HCT116 (cell line): Measurements from ENCODE around the gene MORC4. TPM values are rescaled to one million over a fixed set of nuclear protein-coding genes. Genes with fewer than 3 reads are reported as not detected.

ENCODE experiments used
- ATAC-seq: fragments of 200-7000 bp; cut with Tn5 transposase; 2 replicates; pipeline ENCODE4 v1.9.1; 2020; ENCODE audit warnings: mild to moderate bottlenecking, moderate library complexity
- BruUV-seq: library from RNA; stranded (reverse); fragments of 400-500 nt; replicated peaks from 2 replicates; lab custom pipeline; 2021; lab: Mats Ljungman, UMichigan
- CTCF ChIA-PET: fragments of 300-600 bp; sonication (Branson Sonifier 250); formaldehyde crosslinking; loops from one replicate; lab custom pipeline; 2021; ENCODE audit warnings: antibody characterized with exemption; lab: Charles Lee
- POLR2A ChIA-PET: fragments of 300-600, 350-600 bp; sonication (Branson Sonifier 250); formaldehyde crosslinking; loops from one replicate; lab custom pipeline; 2021; ENCODE audit warnings: antibody characterized with exemption; lab: Charles Lee
- RAD21 ChIA-PET, 2 experiments: fragments of 300-600 bp; sonication (Branson Sonifier 250); formaldehyde crosslinking; loops; one replicate each; lab custom pipeline; 2023; ENCODE audit warnings: low total read pairs in 2 of 2; ENCODE audit not compliant: uncharacterized antibody in 2 of 2, unreplicated experiment in 2 of 2, low non-redundant PET in 1 of 2; lab: Charles Lee
- DNase-seq: peaks from one replicate; pipeline ENCODE4 v3.0.0-alpha.2; 2010; ENCODE audit warnings: low read depth, low spot score
- H2AFZ ChIP-seq: fragments of 200-600 bp; shearing (Covaris generic), sonication (generic); 2 replicates; pipeline ENCODE4 v1.6.1; 2017; ENCODE audit warnings: low read depth, mixed run types, mixed read lengths, antibody characterized with exemption, low read length; ENCODE audit not compliant: poor library complexity, severe bottlenecking
- H3K27ac ChIP-seq: 2 replicates; pipeline ENCODE4 v1.5.1; 2012; ENCODE audit warnings: low read depth, low read length
- H3K27me3 ChIP-seq: fragments of 200-600 bp; sonication (generic); 2 replicates; pipeline ENCODE4 v1.6.1; 2016; ENCODE audit warnings: mixed run types, low read length, mixed read lengths; ENCODE audit not compliant: insufficient read depth
- H3K36me3 ChIP-seq, 2 experiments: fragments of 200-500 bp in 1 of 2; fragments of 200-600 bp in 1 of 2; sonication (Bioruptor generic) in 1 of 2; sonication (generic) in 1 of 2; 2 replicates each; pipeline versions ENCODE4 v1.5.1 to v1.6.1; 2014 to 2016; ENCODE audit warnings: low read length in 2 of 2, inconsistent platforms in 1 of 2, mixed read lengths in 1 of 2, mixed run types in 1 of 2; ENCODE audit not compliant: insufficient read depth in 2 of 2, control insufficient read depth in 1 of 2
- H3K4me1 ChIP-seq, 2 experiments: fragments of 200-600 bp in 1 of 2; sonication (generic) in 1 of 2; 2 replicates each; pipeline versions ENCODE4 v1.5.1 to v1.6.1; 2012 to 2017; ENCODE audit warnings: low read length in 2 of 2, inconsistent platforms in 1 of 2, mild to moderate bottlenecking in 1 of 2, mixed read lengths in 1 of 2, mixed run types in 1 of 2, moderate library complexity in 1 of 2; ENCODE audit not compliant: insufficient read depth in 2 of 2, control insufficient read depth in 1 of 2
- H3K4me2 ChIP-seq: fragments of 200-600 bp; sonication (generic); 2 replicates; pipeline ENCODE4 v1.6.1; 2017; ENCODE audit warnings: mixed run types, low read length, mixed read lengths
- H3K4me3 ChIP-seq, 2 experiments: fragments of 200-600 bp in 1 of 2; sonication (generic) in 1 of 2; replicated peaks in 1 of 2; 2 replicates each; pipeline ENCODE4 v1.5.1; 2011 to 2016; ENCODE audit warnings: low read length in 2 of 2, control low read depth in 1 of 2, low read depth in 1 of 2, mild to moderate bottlenecking in 1 of 2, mixed read lengths in 1 of 2, mixed run types in 1 of 2
- H3K79me2 ChIP-seq: fragments of 200-600 bp; sonication (generic); 2 replicates; pipeline ENCODE4 v1.6.1; 2017; ENCODE audit warnings: mild to moderate bottlenecking, mixed run types, low read length, moderate library complexity, mixed read lengths; ENCODE audit not compliant: insufficient read depth
- H3K9ac ChIP-seq: fragments of 200-600 bp; sonication (generic); 2 replicates; pipeline ENCODE4 v1.6.1; 2016; ENCODE audit warnings: low read length, mixed read lengths
- H3K9me2 ChIP-seq: fragments of 200-600 bp; sonication (generic), shearing (Covaris generic); 2 replicates; pipeline ENCODE4 v1.6.1; 2017; ENCODE audit warnings: mixed run types, mild to moderate bottlenecking, moderate library complexity; ENCODE audit not compliant: insufficient read depth
- H3K9me3 ChIP-seq, 2 experiments: fragments of 200-500 bp in 1 of 2; fragments of 200-600 bp in 1 of 2; sonication (Bioruptor generic) in 1 of 2; sonication (generic) in 1 of 2; 2 replicates each; pipeline ENCODE4 v1.6.1; 2014 to 2017; ENCODE audit warnings: low read length in 2 of 2, mixed read lengths in 2 of 2, inconsistent platforms in 1 of 2, low read depth in 1 of 2, mild to moderate bottlenecking in 1 of 2, mixed run types in 1 of 2, moderate library complexity in 1 of 2; ENCODE audit not compliant: control insufficient read depth in 1 of 2, insufficient read depth in 1 of 2
- H4K20me1 ChIP-seq: fragments of 200-600 bp; sonication (generic), shearing (Covaris generic); 2 replicates; pipeline ENCODE4 v1.6.1; 2017; ENCODE audit warnings: mixed run types, mild to moderate bottlenecking, moderate library complexity; ENCODE audit not compliant: insufficient read depth
- CBX3 ChIP-seq: IDR thresholded peaks from 2 replicates; pipeline ENCODE4 v1.6.1; 2012; ENCODE audit warnings: low read depth
- EZH2phosphoT487 ChIP-seq: fragments of 200-600 bp; IDR thresholded peaks from 2 replicates; pipeline ENCODE4 v1.6.1; 2018; ENCODE audit warnings: antibody characterized with exemption, borderline replicate concordance
- RAD21 ChIP-seq: IDR thresholded peaks from 2 replicates; pipeline ENCODE4 v1.6.1; 2012; ENCODE audit warnings: low read depth, mild to moderate bottlenecking
- SIN3A ChIP-seq: IDR thresholded peaks from 2 replicates; pipeline ENCODE4 v1.6.1; 2012; ENCODE audit warnings: low read depth
- intact Hi-C: fragments of 100-400 bp; cut with micrococcal nuclease; formaldehyde crosslinking; loops from 2 replicates; pipeline ENCODE4 v1.10.0; 2022
- total RNA-seq: library from RNA; stranded (reverse); gene quantifications from one replicate; pipeline ENCODE4 v1.2.1, GENCODE V29; 2021; ENCODE audit not compliant: unreplicated experiment
- TF ChIP-seq, protein P1 (sequence below), 3 experiments: fragments of 200-600 bp in 1 of 3; sonication (generic) in 1 of 3; IDR thresholded peaks in 2 of 3; conservative IDR thresholded peaks in 1 of 3; 2 replicates each; pipeline ENCODE4 v1.5.1; 2012 to 2017; ENCODE audit warnings: low read depth in 2 of 3, low read length in 2 of 3, antibody characterized with exemption in 1 of 3, borderline replicate concordance in 1 of 3, control low read depth in 1 of 3, mild to moderate bottlenecking in 1 of 3, mixed read lengths in 1 of 3, mixed run types in 1 of 3, moderate library complexity in 1 of 3; ENCODE audit not compliant: insufficient read depth in 1 of 3

MORC4 gene
- total RNA-seq, 1 experiment from 2014 or later: 20.6 TPM

DNA sequence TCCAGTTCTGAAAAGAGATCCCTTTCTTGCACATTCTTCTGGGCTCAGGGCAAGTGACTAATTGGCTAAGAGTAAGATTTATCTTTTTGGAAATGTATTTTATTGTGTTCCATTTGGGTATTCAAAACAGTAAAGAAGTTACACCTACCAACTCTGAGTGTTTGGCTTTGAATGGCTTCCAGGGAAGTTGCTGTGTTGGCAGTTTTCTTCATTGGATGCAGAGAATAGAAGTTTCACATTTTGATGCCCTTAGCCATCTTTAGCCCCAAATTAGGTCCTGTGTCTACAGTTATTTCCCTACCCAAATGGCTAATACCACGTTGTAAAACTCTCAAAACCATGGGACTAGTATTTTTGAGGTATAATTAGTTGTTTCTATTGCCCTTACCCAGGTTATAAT is 29.7 kb upstream of the MORC4 start (continued):
- TF ChIP-seq, protein P1, sequence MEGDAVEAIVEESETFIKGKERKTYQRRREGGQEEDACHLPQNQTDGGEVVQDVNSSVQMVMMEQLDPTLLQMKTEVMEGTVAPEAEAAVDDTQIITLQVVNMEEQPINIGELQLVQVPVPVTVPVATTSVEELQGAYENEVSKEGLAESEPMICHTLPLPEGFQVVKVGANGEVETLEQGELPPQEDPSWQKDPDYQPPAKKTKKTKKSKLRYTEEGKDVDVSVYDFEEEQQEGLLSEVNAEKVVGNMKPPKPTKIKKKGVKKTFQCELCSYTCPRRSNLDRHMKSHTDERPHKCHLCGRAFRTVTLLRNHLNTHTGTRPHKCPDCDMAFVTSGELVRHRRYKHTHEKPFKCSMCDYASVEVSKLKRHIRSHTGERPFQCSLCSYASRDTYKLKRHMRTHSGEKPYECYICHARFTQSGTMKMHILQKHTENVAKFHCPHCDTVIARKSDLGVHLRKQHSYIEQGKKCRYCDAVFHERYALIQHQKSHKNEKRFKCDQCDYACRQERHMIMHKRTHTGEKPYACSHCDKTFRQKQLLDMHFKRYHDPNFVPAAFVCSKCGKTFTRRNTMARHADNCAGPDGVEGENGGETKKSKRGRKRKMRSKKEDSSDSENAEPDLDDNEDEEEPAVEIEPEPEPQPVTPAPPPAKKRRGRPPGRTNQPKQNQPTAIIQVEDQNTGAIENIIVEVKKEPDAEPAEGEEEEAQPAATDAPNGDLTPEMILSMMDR (IDR thresholded peaks at IDR 0.05 in 2 of 3, conservative IDR thresholded peaks at IDR 0.05 in 1 of 3; ENCODE audit: borderline replicate concordance in 1 of 3, insufficient read depth in 1 of 3, low read depth in 2 of 3, low read length in 2 of 3): no peak
- no peak for TF ChIP-seq SIN3A

DNA sequence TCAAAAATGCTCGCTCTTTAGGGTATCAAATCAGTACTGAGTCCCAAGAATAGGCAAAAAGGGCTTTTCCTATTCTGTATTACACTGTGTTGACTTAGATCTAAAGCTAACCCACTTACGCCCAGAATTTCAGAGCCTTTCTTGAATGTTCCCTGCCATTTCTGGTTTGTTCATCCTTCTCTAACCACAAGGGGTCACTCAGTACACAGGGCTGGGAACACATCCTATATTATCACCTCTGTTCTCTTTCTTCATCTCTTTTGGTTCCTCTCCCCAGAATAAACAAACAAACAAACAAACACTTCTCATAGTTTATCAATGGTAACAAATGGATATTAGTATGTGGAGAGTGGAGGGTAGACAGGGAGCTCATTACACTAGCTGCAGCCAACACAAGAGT is 25.5 kb upstream of the MORC4 start:
- no peak overlapping the region for H3K9ac ChIP-seq
- POLR2A ChIA-PET: no interaction called here

More for the DNA sequence above, 25.5 kb upstream of the MORC4 start:
- BruUV-seq: no TSS peak
- no peak overlapping the region for H3K27ac ChIP-seq
- intact Hi-C loops: loop anchor here (1.0 to 10.0 kb wide), 5 partner anchors 131 to 1049 kb away; partner anchors contain the start of gene NCBP2L
- TF ChIP-seq, protein P1 (IDR thresholded peaks at IDR 0.05 in 2 of 3, conservative IDR thresholded peaks at IDR 0.05 in 1 of 3; ENCODE audit: borderline replicate concordance in 1 of 3, insufficient read depth in 1 of 3, low read depth in 2 of 3, low read length in 2 of 3): peak; percentile 54 to 69 (median 63); a peak in 5 of 6 replicates
- TF ChIP-seq CBX3: no peak
- no peak for TF ChIP-seq EZH2phosphoT487
- peak; percentile 83 for TF ChIP-seq RAD21
- no peaks in the 10 kb centered on the region for H3K79me2 ChIP-seq
- no peaks in the 10 kb centered on the region for H3K9me2 ChIP-seq
- no peaks in the 10 kb centered on the region for H3K27me3 ChIP-seq
- ATAC-seq: peak; percentile 81
- H3K9me3 ChIP-seq: no peaks in the 10 kb centered on the region
- no peaks in the 10 kb centered on the region for H4K20me1 ChIP-seq
- H3K4me3 ChIP-seq: no peak overlapping the region
- DNase-seq: peak; percentile 27
- no peak overlapping the region for H3K4me2 ChIP-seq
- peak overlapping the region; percentile 45 for H2AFZ ChIP-seq
- no peaks in the 10 kb centered on the region for H3K36me3 ChIP-seq
- ChIA-PET RAD21 (interaction anchor here (1.0 to 1.4 kb wide), 3 partner anchors 300 to 752 kb away, joined by 3 to 6 read pairs (median 3); partner anchors contain the start of gene NCBP2L (in 1 of the 2)), CTCF (interaction anchor here (0.7 to 1.0 kb wide), 2 partner anchors 404 to 444 kb away, joined by 3 read pairs; no protein-coding TSS in a partner anchor)
- H3K4me1 ChIP-seq: no peaks in the 10 kb centered on the region
